LNCAP (cell line): ENCODE data around the gene KIF3A.

Experiments used
- CTCF ChIP-seq: fragments of 450-650 bp; IDR thresholded peaks from 2 replicates; pipeline ENCODE4 v1.5.1; 2017; ENCODE audit warnings: mild to moderate bottlenecking

The KIF3A gene

GRCh38 chr5:132657676-132658380, 79.5 kb downstream of the KIF3A start, which contains the start of gene IL13:
TSS of gene IL13 (plus strand) at chr5:132658173. CDS start at chr5:132658187, 14 bp downstream.
- no peak for TF ChIP-seq CTCF

GRCh38 chr5:132656774-132657355, 80.5 kb downstream of the KIF3A start:
- TF ChIP-seq CTCF, result no peak

GRCh38 chr5:132655821-132656773, 81.2 kb downstream of the KIF3A start:
- TF ChIP-seq CTCF, result no peak

GRCh38 chr5:132653716-132654115, 83.6 kb downstream of the KIF3A start:
- TF ChIP-seq CTCF, result no peak

- TF ChIP-seq CTCF, result no peak
Observed at GRCh38 chr5:132651838-132652469, 85.4 kb downstream of the KIF3A start.

GRCh38 chr5:132648355-132648754, 89.0 kb downstream of the KIF3A start:
- TF ChIP-seq CTCF, result no peak

GRCh38 chr5:132647473-132647872, 89.9 kb downstream of the KIF3A start:
- no peak for TF ChIP-seq CTCF
